ENCODE data around the gene RNF166.
"Not testable (repeated sequence)": the region's sequence is repeated elsewhere in the genome, so short reads cannot be mapped to it uniquely, and the experiment has no call there.

The RNF166 gene

DNA sequence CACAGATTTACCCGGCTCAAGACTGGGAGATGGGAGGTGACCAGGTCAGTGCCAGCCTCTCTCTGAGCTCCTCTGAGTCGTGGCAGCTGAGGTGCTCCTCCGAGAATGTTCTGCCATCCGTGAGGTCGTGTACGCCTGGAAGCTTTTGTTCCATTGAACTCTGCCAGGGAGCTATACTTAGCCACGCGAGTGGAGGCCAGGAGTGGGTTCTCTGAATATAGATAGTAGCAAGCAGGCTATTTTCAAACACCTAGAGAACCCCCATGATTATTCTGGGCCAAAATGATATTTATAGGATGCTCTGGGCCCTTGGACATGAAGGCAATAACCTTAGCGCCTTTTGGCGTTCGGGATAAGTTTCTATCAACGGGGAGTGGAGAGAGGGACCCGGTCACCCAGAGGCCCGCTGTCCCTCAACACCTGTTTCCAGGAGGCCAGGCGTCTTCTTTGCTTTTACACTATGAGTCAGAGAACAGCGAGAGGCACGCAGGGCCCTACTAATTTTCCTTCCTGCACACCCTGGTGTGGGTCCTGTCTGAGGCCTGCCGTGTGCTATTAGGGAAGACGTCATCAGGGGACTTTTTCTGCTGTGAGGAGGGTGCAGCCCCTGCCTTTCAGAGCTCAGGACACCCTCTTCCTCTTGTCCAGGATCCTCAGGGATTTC lies 32.4 kb downstream of the RNF166 start:
- no peak for DNase-seq (ENCODE audit: low spot score)

DNA sequence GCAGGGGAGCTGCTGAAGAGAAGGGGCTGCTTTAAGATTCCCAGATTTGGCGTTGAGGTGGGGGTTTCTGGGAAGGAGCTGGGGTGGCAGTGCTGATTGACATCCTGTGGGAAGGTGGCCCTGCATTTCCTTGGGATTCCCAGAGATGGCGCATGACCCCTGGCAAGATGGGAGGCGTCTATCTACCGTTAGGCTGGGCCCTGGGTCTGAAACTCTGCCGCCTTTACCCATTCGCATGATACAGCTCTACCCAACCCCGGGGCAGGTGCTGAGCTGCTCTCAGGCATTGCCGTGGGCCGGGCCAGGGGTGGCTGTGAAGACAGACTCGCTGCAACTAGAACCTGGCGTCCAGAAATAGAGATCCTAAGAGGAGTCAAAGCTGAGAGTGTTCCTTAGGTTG lies 33.4 kb downstream of the RNF166 start:
- no peak for DNase-seq (ENCODE audit: low spot score)

DNA sequence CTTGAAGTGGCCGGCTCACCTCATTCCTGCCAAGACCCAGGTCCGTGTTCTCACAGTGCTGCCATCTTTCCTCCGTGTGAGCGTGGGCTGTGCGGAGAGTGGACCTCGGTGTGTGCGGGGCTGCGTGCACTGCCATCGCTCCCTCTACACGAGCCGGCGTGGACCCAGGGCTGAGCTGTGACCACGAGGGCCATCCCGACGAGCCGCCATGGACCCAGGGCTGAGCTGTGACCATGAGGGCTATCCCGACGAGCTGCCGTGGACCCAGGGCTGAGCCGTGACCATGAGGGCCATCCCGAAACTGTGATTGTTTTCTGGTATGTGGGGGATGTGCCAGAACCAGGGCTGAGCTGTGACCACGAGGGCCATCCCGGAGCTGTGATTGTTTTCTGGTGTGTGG lies 34.4 kb downstream of the RNF166 start:
- DNase-seq (ENCODE audit: low spot score): no peak

DNA sequence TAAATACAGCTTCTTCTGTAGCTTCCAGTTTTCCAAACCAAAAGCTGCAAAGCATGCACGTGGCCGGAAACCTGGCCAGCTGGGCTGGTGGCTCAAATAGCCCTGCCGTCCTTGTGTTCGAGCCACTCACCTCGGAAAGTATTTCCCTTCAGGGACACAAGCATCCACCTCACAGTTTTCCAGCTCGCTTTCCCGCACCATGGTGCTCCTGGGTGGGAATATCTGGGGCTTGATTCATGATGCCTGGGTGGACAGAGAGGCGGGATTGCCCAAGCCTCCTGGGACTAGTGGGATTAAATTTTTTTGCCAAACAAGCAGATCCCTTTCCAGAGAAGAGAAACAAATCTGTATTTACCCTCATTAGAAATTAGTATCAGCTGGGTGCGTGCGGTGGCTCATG lies 36.2 kb downstream of the RNF166 start:
- DNase-seq (ENCODE audit: low spot score): no peak

DNA sequence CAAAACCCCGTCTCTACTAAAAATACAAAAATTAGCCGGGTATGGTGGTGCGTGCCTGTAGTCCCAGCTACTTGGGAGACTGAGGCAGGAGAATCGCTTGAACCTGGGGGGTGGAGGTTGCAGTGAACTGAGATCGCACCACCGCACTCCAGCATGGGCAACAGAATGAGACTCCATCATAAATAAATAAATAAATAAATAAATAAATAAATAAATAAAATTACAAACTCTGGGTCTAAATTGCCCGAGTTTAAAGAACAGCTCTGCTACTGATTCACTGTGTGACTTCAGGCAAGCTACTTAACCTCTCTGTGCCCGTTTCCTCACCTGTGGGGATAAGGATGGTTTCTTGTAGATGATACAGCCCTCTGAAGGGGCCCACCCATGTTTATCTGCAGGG lies 36.7 kb downstream of the RNF166 start:
- not testable (repeated sequence) for DNase-seq (ENCODE audit: low spot score)

DNA sequence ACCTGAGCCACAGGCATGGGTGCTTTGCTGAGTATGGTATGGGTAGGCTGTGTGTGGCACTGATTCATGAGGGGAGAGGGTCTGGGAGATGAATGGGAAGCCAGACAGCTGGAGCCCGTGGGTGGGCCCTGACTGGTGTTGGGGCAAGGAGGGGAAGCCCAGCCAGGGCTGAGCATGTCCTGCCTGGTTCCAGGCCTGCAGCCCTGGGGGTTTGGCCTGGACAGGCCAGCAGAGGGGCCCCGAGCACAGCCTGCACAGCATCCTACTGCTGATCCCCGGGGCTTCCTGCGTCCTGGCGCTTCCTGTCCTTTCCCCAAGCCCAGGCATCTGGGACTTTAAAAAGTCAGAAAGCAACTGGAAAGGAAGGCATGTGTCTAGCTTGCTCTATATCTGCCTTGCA lies 38.7 kb downstream of the RNF166 start:
- no peak for DNase-seq (ENCODE audit: low spot score)

DNA sequence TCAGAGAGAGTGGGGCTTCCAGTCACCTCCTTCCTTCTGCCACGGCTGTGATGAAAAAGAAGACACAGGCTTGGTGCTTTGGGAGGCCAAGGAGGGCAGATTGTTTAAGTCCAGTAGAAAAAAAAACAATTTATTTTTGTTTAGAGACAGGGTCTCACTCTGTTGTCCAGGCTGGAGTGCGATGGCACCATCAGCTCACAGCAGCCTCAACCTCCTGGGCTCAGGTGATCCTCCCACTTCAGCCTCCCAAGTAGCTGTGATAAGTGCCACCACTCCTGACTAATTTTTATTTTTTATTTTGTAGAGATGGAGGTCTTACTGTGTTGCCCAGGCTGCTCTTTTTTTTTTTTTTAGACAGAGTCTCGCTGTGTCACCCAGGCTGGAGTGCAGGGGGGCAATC lies 40.6 kb downstream of the RNF166 start:
- DNase-seq (ENCODE audit: low spot score): no peak

DNA sequence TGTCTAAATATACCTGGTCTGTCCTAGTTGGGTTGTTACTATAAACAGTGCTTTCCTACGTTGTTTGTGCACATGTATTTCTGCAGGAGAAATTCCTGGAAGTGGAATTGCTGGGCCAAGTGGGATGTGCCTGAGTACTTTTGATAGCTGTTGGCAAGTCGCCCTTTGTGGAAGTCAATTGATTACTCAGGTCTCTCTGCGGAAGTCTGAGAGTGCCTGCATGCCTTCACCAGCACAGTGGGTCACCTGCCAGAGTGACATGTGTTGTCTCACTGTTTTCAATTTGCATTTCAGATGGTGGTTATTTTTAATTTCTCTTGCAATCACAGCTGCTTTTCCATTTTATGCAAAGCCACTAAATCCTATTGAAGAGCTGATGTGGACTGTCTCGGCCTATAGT lies 41.1 kb downstream of the RNF166 start:
- DNase-seq (ENCODE audit: low spot score): peak; percentile 58

DNA sequence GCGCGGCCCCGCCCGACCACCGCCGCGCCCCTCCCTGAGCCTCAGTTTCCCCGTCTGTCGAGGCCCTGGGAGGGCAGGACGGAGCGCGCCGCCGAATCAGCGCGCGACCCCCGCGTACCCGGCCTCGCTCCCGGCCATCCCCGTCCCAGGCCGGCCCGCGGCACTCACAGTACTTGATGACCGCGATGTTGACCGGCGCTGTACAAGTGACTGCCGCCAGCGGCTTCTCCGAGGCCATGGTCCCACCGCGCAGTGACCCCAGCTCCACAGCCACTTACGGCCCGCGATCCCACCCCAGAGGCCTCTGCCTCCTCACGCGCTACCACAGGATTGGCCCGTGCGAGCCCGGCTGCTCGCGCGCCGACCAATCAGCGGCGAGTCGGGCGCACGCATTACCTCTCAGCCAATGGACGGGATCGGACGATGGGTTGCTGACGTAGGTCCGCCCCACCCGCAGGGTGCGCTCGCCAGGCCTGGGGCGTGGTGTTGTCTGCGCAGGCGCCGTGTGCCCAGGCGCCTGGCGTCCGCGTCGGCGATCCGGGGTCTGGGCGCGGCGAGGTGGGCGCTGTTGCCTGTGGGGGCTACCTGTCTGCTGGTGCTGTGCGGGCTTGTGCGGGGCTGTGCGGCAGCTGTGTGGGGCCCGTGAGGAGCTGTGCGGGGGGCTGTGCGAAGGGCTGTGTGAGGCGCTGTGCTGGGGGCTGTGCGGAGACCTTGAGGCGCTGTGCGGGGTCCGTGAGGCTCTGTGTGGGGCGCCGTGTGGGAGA lies 43.2 kb downstream of the RNF166 start, which contains the start of gene MVD:
Gene MVD, minus strand, starts transcription at position 249 of the 764 bp plus-strand sequence. Its CDS starts 11 bp downstream, at position 238.
- DNase-seq (ENCODE audit: low spot score): peak; percentile 100

DNA sequence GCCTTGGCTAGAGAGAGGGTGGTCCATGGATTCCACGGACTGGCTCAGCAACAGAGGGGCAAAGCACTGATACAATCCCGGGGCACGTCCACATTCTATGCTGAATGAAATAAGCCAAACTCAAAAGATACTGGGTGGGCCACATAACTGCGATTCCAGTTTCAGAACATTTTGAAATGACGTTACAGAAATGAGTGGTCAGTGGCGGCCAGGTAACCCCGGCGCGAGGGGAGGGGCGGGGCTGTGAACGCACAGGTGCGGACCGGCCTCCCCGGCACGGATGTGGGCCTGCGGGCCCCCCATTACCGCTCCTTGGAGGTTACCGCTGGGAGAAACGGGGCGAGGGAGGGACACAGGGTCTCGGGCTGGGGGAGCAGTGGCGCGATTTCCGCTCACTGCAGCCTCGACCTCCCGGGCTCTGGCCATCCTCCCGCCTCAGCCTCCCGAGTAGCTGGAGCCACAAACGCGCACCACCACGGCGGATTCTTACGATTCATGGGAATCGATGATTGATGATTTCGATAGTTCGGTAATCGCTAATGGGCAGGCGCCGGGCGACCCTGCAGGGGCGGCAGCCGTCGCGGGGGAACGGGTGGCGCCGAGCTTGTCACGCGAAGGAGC lies 43.9 kb downstream of the RNF166 start:
- no peak for DNase-seq (ENCODE audit: low spot score)

DNA sequence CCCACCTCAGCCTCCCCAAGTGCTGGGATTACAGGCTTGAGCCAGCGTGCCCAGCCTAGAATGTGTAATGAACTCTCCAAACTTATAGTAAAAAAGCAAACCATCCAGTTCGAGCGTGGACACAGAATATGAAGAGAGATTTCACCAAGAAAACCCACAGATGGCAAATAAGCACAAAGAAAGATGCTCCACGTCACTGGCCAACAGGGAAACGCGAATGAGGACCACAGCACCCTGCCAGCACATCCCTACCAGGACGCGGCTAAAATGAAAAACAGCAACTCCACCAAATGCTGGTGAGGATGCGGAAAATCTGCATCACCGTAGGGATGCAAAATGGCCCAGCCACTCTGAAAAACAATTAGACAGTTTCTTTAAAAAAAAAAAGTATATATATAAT lies 44.7 kb downstream of the RNF166 start:
- no peak for DNase-seq (ENCODE audit: low spot score)

DNA sequence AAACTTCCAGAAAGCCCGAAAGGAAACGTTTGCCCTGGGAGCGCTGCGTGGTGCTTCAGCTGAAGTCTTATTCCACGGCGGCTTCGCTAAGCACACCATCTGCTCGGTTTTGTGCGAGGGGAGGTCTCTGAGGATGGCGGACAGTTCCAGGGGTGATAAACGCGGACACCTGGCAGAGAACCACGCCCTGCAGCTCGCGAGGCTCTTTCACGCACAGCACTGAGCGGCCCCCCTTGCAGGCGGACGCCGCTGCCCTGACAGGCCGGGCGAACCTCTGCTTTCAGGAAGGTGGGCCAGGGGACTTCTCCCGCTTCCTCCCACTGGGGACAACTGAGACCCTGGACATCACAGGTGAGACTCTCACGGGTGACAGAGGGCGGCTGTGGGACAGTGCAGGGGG lies 47.0 kb downstream of the RNF166 start:
- DNase-seq (ENCODE audit: low spot score): no peak

DNA sequence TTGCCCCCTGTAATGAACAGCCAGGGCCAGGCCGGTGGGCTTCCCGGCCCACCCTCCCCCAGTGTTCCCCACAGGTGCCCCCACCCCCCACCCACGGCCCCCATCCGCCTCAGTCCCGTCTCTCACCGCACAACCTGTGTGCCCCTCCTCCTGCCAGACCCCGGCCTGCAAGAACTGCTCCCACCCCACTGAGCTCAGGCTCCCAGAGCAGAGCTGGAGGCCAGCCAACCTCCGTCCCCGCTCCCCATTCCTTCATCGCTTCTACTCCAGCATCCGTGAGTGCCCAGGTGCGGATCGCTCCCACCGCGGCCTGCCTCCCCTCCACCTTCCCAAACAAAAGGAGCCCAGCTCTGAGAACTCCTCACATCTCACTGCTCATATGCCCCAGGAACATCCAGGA lies 47.5 kb downstream of the RNF166 start:
- DNase-seq (ENCODE audit: low spot score): no peak

DNA sequence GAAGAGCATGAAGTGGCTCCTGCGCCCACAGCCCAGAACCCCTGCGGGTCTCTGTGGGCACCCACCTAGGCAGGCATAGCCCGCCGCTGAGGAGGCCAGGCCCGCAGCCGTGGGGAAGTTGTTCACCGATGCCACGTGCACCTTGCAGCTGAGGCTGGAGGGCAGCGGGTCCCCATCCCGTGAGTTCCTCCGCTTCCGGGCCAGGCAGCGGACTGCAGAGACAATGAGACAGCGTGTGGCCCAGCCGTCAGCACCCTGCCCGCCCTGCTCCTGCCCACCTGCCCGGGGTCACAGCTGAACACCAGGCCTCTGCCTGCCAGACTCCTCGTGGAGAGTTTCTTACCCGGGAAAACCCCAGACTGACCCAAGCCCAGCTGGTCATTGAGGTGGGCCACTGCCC lies 48.8 kb downstream of the RNF166 start:
- DNase-seq (ENCODE audit: low spot score): no peak

DNA sequence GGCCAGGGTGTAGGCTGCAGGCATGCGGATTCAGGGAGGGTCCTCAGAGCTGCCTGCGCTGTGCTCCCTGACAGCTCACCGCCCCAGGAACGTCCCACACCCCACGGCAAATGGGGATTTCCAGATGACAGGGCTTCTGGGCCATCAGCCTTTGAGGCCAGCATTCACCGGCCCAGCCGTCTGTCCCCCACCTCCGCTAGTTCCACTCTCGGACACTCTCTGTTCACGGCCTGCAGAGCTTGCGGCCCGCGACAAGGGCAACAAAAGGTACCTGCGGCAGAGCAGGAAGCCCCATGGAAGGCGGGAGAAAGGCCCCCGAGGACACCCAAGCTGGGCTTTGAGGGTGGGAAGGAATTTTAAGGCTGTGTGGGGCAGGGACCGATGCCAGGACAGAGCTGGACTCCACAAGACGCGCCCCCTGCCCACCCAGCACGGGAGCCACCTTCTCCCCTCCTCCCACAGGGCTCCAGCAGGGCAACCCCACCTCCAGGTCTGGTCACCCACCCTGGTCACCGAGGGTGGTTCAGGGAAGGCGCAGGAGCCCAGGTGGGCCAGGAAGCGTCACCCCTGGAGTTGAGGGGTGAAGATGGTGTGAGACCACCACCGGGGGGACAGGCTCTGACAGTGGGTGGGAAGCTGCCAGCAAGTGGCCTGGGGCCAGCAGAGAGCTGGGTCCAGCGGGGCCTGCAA lies 49.8 kb downstream of the RNF166 start:
- no peak for DNase-seq (ENCODE audit: low spot score)

DNA sequence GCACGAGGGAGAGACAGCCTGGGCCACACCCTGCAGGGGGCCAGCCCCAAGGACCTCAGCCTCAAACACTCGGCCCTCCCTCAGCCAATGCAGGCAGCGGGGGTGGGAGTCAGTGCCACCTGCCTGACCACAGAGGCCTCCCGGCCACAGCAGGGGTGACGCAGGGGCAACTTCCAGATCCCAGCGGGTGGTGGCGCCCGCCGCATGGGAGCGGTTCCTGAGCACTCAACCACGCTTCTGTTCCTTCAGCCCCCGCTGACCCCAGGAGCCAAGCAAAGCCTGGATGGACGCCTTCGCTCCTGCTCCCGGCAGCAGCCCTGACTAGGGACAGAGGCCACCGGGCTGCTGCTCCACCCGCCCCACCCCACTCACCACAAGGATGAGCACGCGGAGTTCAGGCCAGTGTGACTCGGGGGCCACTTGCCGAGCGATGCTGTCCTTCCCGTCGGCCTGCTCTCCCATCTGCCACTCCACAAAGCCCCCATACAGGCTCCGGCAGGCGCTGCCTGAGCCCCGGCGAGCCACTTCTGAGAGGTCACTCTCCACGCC lies 50.4 kb downstream of the RNF166 start:
- no peak for DNase-seq (ENCODE audit: low spot score)

DNA sequence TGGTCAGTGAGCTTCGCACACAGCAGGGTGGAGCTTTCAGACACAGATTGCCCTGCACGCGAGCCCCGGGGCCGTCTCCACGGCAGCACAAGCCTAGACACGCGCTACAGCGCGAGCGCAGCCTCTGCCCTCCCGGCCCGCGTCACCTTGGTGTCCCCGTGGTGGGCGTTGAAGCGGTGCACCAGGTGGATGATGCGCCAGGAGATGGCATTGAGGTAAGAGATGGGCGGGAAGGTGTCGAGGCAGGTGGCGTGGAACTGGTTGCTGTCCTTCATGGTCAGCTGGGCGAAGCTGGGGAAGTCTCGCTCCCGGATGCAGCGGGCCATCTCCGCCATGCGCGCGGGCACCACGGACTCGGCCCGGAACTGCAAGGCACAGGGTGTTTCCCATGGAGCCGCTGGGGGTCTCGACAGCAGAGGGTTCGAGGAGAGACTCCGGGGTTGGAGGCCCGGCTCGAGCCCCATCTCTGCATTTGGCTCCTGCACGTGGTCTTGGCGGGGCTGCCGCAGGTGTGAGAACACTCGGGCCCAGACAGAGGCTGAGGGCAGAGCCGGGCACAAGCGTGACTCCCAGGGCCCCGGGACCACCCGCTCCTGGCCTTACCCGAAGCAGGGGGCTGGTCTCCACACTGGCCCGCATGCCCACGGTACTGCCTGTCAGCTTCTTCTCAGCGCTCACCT lies 51.0 kb downstream of the RNF166 start:
- DNase-seq (ENCODE audit: low spot score): no peak

DNA sequence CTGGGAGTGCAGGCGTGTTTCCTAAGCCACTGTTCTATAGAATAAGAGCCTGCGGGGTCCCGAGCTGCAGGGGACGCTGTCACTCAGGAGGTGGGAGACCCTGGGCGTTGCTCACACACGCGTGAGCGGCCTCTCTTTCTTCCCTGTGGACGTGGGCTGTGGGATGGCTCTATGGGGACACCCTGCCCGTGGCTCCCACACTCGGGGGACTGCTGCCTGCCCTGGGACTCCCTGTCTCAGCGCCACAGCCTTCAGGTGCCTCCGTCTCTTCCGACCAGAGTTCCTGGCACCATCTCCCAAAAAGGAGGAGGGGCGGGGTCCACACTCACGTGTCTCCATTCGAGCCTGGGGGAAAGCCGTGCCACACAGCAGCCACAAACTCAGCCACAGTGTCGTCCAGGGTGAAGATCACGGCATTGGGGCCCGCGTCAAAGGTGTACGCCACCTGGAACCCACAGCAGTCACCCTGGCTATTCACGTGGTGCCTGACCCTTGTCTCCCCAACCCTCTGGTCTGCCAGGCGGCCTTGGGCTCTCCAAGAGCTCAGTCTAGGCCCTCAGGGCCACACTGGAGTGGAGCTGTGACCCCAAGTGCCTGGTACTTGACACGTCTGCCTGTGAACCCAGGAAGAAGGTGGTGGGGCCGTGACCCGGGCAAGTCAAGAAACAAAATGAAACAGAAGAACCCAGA lies 51.7 kb downstream of the RNF166 start:
- no peak for DNase-seq (ENCODE audit: low spot score)

DNA sequence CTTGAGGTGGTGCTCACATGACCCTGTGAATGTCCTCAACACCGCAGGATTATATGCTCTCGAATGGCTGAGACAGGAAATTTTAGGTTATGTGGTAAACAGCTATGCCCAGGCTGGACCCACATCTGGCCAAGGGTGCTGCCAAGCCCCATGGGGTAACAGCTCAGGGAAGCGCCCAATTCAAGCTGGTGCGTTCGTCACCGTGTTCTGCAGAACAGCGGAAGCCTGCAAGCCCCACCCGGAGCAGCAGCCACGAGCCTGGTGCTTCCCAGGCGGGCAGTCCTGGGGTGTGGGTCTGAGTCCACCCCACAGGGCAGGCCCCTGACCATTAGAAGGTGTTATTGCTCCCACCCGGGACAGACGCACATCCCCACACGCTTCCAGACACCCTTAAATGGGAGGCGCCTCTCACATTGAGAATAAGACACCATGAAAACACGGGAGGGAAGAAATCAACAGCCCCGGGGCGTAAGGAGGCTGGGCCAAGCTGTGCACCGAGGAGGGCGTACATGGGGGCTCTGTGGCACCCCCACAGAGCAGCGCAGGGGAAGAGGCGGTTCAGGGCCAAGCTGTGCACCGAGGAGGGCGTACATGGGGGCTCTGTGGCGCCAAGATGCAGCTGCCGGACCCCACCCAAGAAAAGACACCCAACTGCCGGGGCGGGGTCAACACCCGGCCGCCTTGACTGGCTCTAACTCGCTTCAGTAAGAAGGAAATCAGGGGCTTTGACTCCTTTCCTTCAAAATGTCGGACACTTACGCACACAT lies 52.4 kb downstream of the RNF166 start:
- no peak for DNase-seq (ENCODE audit: low spot score)

DNA sequence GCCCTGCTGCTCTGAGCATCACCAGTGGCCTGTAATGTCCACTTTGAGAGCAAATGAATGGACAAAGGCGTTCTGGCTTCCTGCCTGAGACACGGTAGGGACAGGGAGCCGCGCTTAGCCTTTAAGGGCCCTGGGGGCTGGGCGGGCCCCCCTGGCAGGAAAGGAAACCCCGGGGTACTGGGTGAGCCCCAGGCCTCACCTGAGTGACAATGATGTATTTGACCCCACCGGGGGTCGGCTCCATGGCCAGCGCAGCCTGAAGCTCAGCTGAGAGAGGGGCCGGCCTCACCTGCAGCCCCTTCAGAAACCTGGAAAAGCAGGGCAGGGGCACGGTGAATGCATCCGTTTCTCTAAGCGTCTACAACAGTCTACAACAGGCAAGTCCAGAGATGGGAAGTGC lies 53.1 kb downstream of the RNF166 start:
- no peak for DNase-seq (ENCODE audit: low spot score)

DNA sequence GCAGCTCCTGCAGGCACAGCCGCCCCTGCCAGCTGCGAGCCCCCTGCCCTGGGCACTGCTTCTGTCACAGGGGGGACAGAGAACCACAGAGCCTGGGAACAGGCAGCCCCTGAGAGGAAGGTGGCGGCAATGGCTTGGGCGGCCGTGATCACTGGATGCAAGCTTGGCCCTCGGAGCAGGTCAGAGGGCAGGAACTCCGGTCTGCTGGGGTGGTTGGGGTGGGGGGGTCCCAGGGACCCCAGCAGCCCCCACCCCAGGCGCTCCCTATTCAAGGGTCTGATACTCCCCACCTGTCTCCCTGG lies 53.5 kb downstream of the RNF166 start:
- no peak for DNase-seq (ENCODE audit: low spot score)
